GM23248 (cell line): ENCODE data around the gene YBX1. TPM values are rescaled to one million over a fixed set of nuclear protein-coding genes. Genes with fewer than 3 reads are reported as not detected.

Source experiments
- DNase-seq: peaks from one replicate; pipeline ENCODE4 v3.0.0-alpha.2; 2015
- H2AFZ ChIP-seq: fragments of 200-600 bp; sonication (generic); 2 replicates; pipeline ENCODE4 v1.6.1; 2016; ENCODE audit warnings: antibody characterized with exemption
- H3F3A ChIP-seq: fragments of 200-600 bp; sonication (generic); 2 replicates; pipeline ENCODE4 v1.6.1; 2016; ENCODE audit warnings: mild to moderate bottlenecking, antibody characterized with exemption, mixed run types; ENCODE audit not compliant: insufficient read depth
- H3K27ac ChIP-seq: fragments of 200-600 bp; sonication (generic); 2 replicates; pipeline ENCODE4 v1.5.1; 2016; ENCODE audit warnings: mild to moderate bottlenecking
- H3K27me3 ChIP-seq: fragments of 200-600 bp; sonication (generic); replicated peaks from 2 replicates; pipeline ENCODE4 v1.6.1; 2016; ENCODE audit warnings: mild to moderate bottlenecking; ENCODE audit not compliant: insufficient read depth
- H3K36me3 ChIP-seq: fragments of 200-600 bp; sonication (generic); 2 replicates; pipeline ENCODE4 v1.6.1; 2016; ENCODE audit warnings: low read depth, mild to moderate bottlenecking
- H3K4me1 ChIP-seq: fragments of 200-600 bp; sonication (generic); 2 replicates; pipeline ENCODE4 v1.6.1; 2016; ENCODE audit warnings: mild to moderate bottlenecking; ENCODE audit not compliant: insufficient read depth
- H3K4me2 ChIP-seq: fragments of 200-600 bp; sonication (generic); one replicate; pipeline ENCODE4 v1.6.1; 2016; ENCODE audit warnings: mild to moderate bottlenecking; ENCODE audit not compliant: unreplicated experiment
- H3K4me3 ChIP-seq: fragments of 200-600 bp; sonication (generic); 2 replicates; pipeline ENCODE4 v1.5.1; 2016; ENCODE audit warnings: mild to moderate bottlenecking
- H3K79me2 ChIP-seq: fragments of 200-600 bp; sonication (generic); 2 replicates; pipeline ENCODE4 v1.6.1; 2016; ENCODE audit warnings: mild to moderate bottlenecking; ENCODE audit not compliant: insufficient read depth
- H3K9ac ChIP-seq: fragments of 200-600 bp; sonication (generic); 2 replicates; pipeline ENCODE4 v1.6.1; 2016; ENCODE audit warnings: mild to moderate bottlenecking
- H3K9me2 ChIP-seq: fragments of 200-600 bp; sonication (generic); 2 replicates; pipeline ENCODE4 v1.6.1; 2016; ENCODE audit warnings: mixed run types, mild to moderate bottlenecking, moderate library complexity; ENCODE audit not compliant: insufficient read depth
- H3K9me3 ChIP-seq: fragments of 200-600 bp; sonication (generic); one replicate; pipeline ENCODE4 v1.6.1; 2017; ENCODE audit warnings: low read depth
- H4K20me1 ChIP-seq: fragments of 200-600 bp; sonication (generic); 2 replicates; pipeline ENCODE4 v1.6.0; 2016; ENCODE audit not compliant: insufficient read depth
- EZH2 ChIP-seq: fragments of 200-600 bp; sonication (generic); IDR thresholded peaks from 2 replicates; pipeline ENCODE4 v1.6.1; 2018; ENCODE audit warnings: antibody characterized with exemption, mild to moderate bottlenecking; ENCODE audit not compliant: insufficient read depth, poor library complexity, severe bottlenecking
- EZH2phosphoT487 ChIP-seq: fragments of 200-600 bp; sonication (generic); IDR thresholded peaks from 2 replicates; pipeline ENCODE4 v1.6.1; 2018; ENCODE audit warnings: antibody characterized with exemption, moderate library complexity, mild to moderate bottlenecking, low read depth; ENCODE audit not compliant: insufficient read depth
- WGBS, 2 experiments: methylation state at CpG; one replicate each; pipeline ENCODE4 v1.1.6; 2015 to 2017; ENCODE audit warnings: low lambda C conversion rate in 2 of 2, low coverage in 1 of 2; ENCODE audit errors: missing lambda C conversion rate in 2 of 2; 5-methylcytosine and 5-hydroxymethylcytosine counted together
- in situ Hi-C: fragments of 300-500 bp; cut with MboI; formaldehyde crosslinking; loops from 2 replicates; pipeline ENCODE4 v1.15.0; 2020
- polyA plus RNA-seq: library from polyadenylated mRNA; unstranded; fragments of >200 nt; fragmentation: Nextera tagmentation; extraction: Ambion mirVana; gene quantifications from 2 replicates; pipeline ENCODE4 v1.2.1, GENCODE V29; 2016
- total RNA-seq: library from RNA; depleted of rRNA; stranded (reverse); fragments of >200 nt; shearing (Covaris generic); gene quantifications from 2 replicates; pipeline ENCODE4 v1.2.3, GENCODE V29; 2014

YBX1 gene
- total and polyA plus RNA-seq, 2 experiments from 2014 or later = 480 to 762 TPM

DNA sequence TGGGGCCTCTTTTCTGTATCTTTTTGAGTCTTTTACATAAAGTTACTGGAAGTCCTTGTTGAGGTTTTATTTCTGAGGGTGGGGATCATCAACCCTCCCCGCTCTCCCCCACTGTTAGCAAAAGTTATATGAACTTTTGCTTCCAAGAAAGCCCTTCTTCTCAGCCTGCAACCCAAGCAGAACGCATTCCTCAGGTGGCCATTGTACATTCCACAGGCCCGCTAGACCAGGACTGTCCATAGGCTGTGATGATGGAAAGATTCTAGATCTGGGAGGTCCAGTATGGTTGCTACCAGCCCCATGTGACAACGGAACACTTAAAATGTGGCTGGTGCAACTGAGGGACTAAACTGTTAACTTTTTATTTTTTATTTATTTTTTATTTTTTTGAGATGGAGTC, 11.8 kb upstream of the YBX1 start:
- H3K36me3 ChIP-seq = peaks cover 12% of the 10 kb centered on the region; the same call in 1 of the 2 replicates
- H2AFZ ChIP-seq = no peak overlapping the region
- in situ Hi-C loops = no loop called here
- H3K9me2 ChIP-seq = no peaks in the 10 kb centered on the region
- TF ChIP-seq EZH2phosphoT487 (no peak), EZH2 (no peak)
- H3K27me3 ChIP-seq = no peaks in the 10 kb centered on the region
- no peaks in the 10 kb centered on the region for H3F3A ChIP-seq
- DNase-seq = no peak
- no peak overlapping the region for H3K4me3 ChIP-seq
- no peak overlapping the region for H3K27ac ChIP-seq
- no peaks in the 10 kb centered on the region for H3K79me2 ChIP-seq
- H3K9me3 ChIP-seq = no peaks in the 10 kb centered on the region
- H3K4me2 ChIP-seq = no peak overlapping the region
- H4K20me1 ChIP-seq = no peaks in the 10 kb centered on the region
- no peak overlapping the region for H3K9ac ChIP-seq
- 96 to 98% methylated on average over 4 of the region's 4 CpGs for WGBS, 2 experiments
- H3K4me1 ChIP-seq = no peaks in the 10 kb centered on the region

DNA sequence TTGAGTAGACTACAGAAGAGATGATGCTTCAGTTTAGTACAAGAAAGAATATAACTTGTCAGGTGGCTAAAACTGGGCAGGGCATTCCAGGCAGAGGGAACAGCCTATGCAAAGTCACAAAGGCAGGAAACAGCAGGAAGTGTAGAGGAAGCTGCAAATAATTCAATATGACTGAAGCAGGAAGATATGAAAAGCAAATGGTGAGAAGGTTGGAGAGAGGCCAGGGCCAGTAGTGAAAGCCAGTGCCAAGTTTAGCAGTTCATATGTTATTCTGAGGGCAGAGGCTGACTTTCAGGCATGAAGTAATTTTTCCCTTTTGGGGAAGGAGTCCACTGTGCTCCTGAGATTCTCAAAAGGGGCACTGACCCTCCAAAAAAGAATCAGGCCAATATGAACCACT, 8.0 kb upstream of the YBX1 start:
- no peak overlapping the region for H3K4me2 ChIP-seq
- H3K27me3 ChIP-seq = no peaks in the 10 kb centered on the region
- in situ Hi-C loops = no loop called here
- H3K27ac ChIP-seq = no peak overlapping the region
- no peak overlapping the region for H2AFZ ChIP-seq
- no peaks in the 10 kb centered on the region for H3K79me2 ChIP-seq
- no peaks in the 10 kb centered on the region for H4K20me1 ChIP-seq
- H3K9ac ChIP-seq = no peak overlapping the region
- TF ChIP-seq EZH2 (no peak), EZH2phosphoT487 (no peak)
- no peaks in the 10 kb centered on the region for H3K9me2 ChIP-seq
- H3K4me1 ChIP-seq = peaks cover 5% of the 10 kb centered on the region; the same call in 1 of the 2 replicates
- H3F3A ChIP-seq = peaks cover 12% of the 10 kb centered on the region
- peaks cover 4% of the 10 kb centered on the region; the same call in 1 of the 2 replicates for H3K36me3 ChIP-seq
- no peak for DNase-seq
- H3K9me3 ChIP-seq = no peaks in the 10 kb centered on the region
- H3K4me3 ChIP-seq = no peak overlapping the region

DNA sequence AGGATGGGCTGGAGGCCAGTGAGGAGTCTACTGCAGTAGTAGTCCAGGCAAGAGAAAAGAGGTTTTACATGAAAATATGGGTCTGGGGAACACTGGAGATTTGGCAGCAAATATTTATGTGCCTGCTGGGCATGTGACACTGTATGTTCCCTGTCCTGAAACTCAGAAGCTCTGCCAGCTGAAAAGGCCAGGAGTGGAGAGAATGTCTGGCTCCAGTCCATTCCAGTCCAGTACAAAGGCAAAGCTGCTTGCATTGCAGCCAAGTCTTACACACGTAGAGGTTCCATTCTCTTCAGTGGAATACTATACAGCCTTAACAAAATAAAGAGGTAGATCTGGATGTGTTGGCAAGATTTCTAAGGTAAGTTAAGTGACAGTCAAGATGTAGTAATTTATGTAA, 7.5 kb upstream of the YBX1 start:
- H3F3A ChIP-seq = peaks cover 14% of the 10 kb centered on the region
- no peak for DNase-seq
- TF ChIP-seq EZH2 (no peak), EZH2phosphoT487 (no peak)
- no peak overlapping the region for H2AFZ ChIP-seq
- H3K27ac ChIP-seq = no peak overlapping the region
- 21 to 38% methylated on average over 1 of the region's 1 CpG for WGBS, 2 experiments
- H4K20me1 ChIP-seq = no peaks in the 10 kb centered on the region
- no peaks in the 10 kb centered on the region for H3K27me3 ChIP-seq
- H3K36me3 ChIP-seq = peaks cover 4% of the 10 kb centered on the region; the same call in 1 of the 2 replicates
- no peak overlapping the region for H3K4me3 ChIP-seq
- peaks cover 8% of the 10 kb centered on the region for H3K4me1 ChIP-seq
- no peaks in the 10 kb centered on the region for H3K9me3 ChIP-seq
- H3K9ac ChIP-seq = no peak overlapping the region
- no peaks in the 10 kb centered on the region for H3K79me2 ChIP-seq
- no peaks in the 10 kb centered on the region for H3K9me2 ChIP-seq
- in situ Hi-C loops = no loop called here
- H3K4me2 ChIP-seq = no peak overlapping the region

GRCh38 chr1:42675467-42675866, 6.8 kb upstream of the YBX1 start:
- peaks cover 16% of the 10 kb centered on the region for H3K4me1 ChIP-seq
- H3K9ac ChIP-seq = no peak overlapping the region
- H3K4me2 ChIP-seq = no peak overlapping the region
- no peaks in the 10 kb centered on the region for H3K9me3 ChIP-seq
- H3K27ac ChIP-seq = no peak overlapping the region
- in situ Hi-C loops = no loop called here
- H3F3A ChIP-seq = peaks cover 21% of the 10 kb centered on the region
- H3K9me2 ChIP-seq = no peaks in the 10 kb centered on the region
- H3K36me3 ChIP-seq = peaks cover 4% of the 10 kb centered on the region; the same call in 1 of the 2 replicates
- peaks cover 4% of the 10 kb centered on the region; the same call in 1 of the 2 replicates for H3K79me2 ChIP-seq
- no peak overlapping the region for H3K4me3 ChIP-seq
- no peak overlapping the region for H2AFZ ChIP-seq
- WGBS, 2 experiments = 97 to 98% methylated on average over 3 of the region's 3 CpGs
- H4K20me1 ChIP-seq = no peaks in the 10 kb centered on the region
- TF ChIP-seq EZH2phosphoT487 (no peak), EZH2 (no peak)
- H3K27me3 ChIP-seq = no peaks in the 10 kb centered on the region
- no peak for DNase-seq

DNA sequence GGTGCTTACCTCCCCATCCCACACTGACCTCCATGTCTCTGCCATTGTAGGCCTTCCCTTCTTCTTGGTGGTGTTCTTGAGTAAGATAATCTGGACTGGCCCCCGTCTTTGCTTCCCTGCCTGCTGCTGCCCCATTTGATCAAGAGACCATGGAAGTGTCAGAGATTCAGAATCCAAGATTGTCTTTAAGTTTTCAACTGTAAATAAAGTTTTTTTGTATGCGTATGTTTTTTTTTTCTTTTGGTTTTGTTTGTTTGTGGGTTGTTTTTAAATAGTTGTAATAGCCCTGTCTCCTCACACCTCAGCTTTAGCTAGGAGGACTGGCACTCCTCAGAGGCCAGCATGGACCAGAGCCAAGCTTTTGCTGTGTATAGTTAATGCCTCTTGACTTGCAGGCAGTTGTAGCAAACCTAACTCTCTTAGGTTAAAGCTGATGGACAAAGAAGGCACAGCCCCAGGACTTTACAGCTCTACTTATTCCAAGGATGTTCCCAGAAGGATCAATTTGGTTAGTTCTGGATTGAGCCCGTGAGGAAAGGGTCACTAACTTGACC, 5.6 kb upstream of the YBX1 start:
- WGBS, 2 experiments = 83 to 87% methylated on average over 3 of the region's 3 CpGs
- Histone ChIP-seq H3K79me2 (peaks cover 12% of the 10 kb centered on the region; the same call in 1 of the 2 replicates), H3K9me2 (no peaks in the 10 kb centered on the region), H3K27ac (no peak overlapping the region), H3K27me3 (no peaks in the 10 kb centered on the region), H3K4me2 (no peak overlapping the region), H2AFZ (no peak overlapping the region), H4K20me1 (no peaks in the 10 kb centered on the region), H3F3A (peaks cover 32% of the 10 kb centered on the region), H3K4me1 (peaks cover 22% of the 10 kb centered on the region), H3K9ac (no peak overlapping the region), H3K4me3 (no peak overlapping the region), H3K9me3 (no peaks in the 10 kb centered on the region), H3K36me3 (peaks cover 4% of the 10 kb centered on the region; the same call in 1 of the 2 replicates)
- in situ Hi-C loops = no loop called here
- DNase-seq = no peak
- TF ChIP-seq EZH2phosphoT487 (no peak), EZH2 (no peak)
